GM13977 (cell line): ENCODE results near the gene OR4X2.
"Not testable (repeated sequence)": the region's sequence is repeated elsewhere in the genome, so short reads cannot be mapped to it uniquely, and the experiment has no call there.

Experiments used
- DNase-seq: peaks from one replicate; pipeline ENCODE4 v3.0.0; 2012; ENCODE audit warnings: low spot score
- in situ Hi-C: fragments of 300-500 bp; cut with MboI; formaldehyde crosslinking; loops from one replicate; pipeline ENCODE4 v1.12.0; 2022; ENCODE audit warnings: low sequenced_read_pairs, low pct_unique_long_range_greater_than_20kb, mixed read lengths, inconsistent platforms; ENCODE audit not compliant: unreplicated experiment
- TF ChIP-seq, protein P1 (sequence below): IDR thresholded peaks from 2 replicates; pipeline ENCODE4 v1.5.1; 2012; ENCODE audit warnings: mild to moderate bottlenecking, control low read depth; ENCODE audit not compliant: insufficient read depth; ENCODE audit errors: extremely low read depth, missing control alignments

Gene OR4X2, protein sequence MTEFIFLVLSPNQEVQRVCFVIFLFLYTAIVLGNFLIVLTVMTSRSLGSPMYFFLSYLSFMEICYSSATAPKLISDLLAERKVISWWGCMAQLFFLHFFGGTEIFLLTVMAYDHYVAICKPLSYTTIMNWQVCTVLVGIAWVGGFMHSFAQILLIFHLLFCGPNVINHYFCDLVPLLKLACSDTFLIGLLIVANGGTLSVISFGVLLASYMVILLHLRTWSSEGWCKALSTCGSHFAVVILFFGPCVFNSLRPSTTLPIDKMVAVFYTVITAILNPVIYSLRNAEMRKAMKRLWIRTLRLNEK

DNA sequence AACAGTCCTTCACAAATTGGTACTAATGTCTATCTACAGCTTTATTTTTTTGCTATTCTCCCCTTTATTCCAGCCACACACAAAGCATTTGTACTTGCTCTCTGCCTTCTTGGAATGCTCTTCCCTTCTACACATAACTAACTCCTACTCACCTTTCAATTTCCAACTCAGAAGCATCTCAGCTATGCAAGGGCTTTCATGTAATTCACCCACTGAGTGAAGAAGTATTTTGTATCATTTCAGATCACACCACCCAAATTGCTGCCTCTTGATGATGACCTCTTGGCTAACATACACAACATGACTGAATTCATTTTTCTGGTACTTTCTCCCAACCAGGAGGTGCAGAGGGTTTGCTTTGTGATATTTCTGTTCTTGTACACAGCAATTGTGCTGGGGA is at the start of gene OR4X2:
OR4X2 (plus strand) TSS at position 301 of the 400 bp plus-strand sequence; CDS start at position 301, 0 bp downstream.
- DNase-seq: no peak
- in situ Hi-C loops: no loop called here
- TF ChIP-seq, protein P1, sequence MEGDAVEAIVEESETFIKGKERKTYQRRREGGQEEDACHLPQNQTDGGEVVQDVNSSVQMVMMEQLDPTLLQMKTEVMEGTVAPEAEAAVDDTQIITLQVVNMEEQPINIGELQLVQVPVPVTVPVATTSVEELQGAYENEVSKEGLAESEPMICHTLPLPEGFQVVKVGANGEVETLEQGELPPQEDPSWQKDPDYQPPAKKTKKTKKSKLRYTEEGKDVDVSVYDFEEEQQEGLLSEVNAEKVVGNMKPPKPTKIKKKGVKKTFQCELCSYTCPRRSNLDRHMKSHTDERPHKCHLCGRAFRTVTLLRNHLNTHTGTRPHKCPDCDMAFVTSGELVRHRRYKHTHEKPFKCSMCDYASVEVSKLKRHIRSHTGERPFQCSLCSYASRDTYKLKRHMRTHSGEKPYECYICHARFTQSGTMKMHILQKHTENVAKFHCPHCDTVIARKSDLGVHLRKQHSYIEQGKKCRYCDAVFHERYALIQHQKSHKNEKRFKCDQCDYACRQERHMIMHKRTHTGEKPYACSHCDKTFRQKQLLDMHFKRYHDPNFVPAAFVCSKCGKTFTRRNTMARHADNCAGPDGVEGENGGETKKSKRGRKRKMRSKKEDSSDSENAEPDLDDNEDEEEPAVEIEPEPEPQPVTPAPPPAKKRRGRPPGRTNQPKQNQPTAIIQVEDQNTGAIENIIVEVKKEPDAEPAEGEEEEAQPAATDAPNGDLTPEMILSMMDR: no peak

DNA sequence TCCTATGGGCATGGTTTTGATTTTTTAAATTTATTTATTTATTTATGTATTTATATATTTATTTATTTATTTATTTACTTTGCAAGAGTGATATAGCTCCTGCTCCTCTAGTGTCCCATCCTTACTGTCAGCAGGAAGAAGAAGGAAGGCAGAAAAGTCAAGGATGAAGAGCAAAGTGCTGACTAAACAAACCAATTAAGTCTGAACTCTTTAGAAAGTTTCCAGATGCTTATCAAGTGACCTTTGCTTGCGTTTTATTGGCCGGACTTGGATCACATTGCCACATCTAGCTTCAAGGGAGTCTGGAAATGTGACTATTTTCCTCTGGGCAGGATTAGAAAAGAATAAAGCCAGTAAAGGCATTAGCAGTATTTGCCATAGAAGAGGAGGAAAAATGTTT is 37.0 kb upstream of the OR4X2 start:
- in situ Hi-C loops: no loop called here
- TF ChIP-seq, protein P1: no peak
- DNase-seq: no peak

DNA sequence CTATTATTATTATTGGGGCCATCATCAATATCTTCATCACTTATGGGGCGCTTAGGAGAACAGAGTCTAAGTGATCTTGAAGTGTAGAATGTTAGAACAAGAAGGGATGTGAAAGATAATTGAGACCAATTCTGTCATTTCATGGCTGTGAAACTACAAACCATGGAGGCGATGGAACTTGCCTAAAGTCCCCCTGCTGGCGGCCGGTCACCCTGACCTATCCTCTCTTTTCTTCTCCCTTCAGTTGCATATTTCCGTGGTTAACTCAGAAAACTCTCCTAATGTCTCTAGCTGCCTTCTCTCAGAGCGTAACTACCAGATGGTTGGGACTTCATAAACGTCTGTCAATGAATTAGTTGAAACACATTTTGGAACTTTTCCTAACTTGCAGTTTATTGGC is 34.9 kb upstream of the OR4X2 start:
- TF ChIP-seq, protein P1: no peak
- no peak for DNase-seq
- in situ Hi-C loops: no loop called here

DNA sequence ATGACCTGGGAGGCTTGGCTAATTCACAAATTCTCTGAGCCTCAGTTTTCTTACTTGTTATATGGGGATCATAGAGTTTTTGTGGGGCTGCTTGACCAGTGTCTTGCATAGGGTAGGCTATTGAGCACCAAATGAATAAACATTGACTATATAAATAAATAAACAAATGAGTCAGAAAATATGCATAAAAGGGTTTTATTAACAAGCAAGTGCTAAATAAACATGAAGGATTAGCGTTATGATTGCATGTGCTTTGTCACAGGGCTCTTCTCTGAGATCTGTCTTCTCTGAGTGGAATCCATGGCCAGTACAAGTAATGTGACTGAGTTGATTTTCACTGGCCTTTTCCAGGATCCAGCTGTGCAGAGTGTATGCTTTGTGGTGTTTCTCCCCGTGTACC is 28.4 kb upstream of the OR4X2 start, which contains the start of gene OR4B1:
OR4B1 (plus strand) TSS at position 301 of the 400 bp plus-strand sequence; CDS start at position 301, 0 bp downstream.
- DNase-seq: no peak
- in situ Hi-C loops: no loop called here
- TF ChIP-seq, protein P1: no peak

DNA sequence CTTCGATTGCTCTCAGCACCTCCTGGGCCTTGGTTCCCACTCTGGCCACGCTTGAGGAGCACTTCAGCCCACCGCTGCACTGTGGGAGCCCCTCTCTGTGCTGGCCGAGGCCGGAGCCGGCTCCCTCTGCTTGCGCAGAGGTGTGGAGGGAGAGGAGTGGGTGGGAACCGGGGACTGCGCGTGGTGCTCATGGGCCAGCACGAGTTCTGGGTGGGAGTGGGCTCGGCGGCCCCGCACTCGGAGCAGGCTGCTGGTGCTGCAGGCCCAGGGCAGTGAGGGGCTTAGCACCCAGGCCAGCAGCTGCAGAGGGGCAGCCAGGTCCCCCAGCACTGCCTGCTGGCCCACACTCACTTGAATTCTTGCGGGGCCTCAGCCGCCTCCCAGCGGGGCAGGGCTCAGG is 16.1 kb upstream of the OR4X2 start:
- TF ChIP-seq, protein P1: no peak
- in situ Hi-C loops: no loop called here

DNA sequence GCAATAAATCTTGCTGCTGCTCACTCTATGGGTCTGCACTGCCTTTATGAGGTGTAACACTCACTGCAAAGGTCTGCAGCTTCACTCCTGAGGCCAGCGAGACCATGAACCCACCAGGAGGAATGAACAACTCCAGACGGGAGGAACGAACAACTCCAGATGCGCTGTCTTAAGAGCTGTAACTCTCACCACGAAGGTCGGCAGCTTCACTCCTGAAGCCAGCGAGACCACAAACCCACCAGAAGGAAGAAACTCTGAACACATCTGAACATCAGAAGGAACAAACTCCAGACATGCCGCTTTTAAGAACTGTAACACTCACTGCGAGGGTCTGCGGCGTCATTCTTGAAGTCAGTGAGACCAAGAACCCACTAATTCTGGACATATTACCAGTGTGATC is 14.8 kb upstream of the OR4X2 start:
- in situ Hi-C loops, DNase-seq: not testable (repeated sequence)

More for the DNA sequence above, 16.1 kb upstream of the OR4X2 start:
- no peak for DNase-seq

DNA sequence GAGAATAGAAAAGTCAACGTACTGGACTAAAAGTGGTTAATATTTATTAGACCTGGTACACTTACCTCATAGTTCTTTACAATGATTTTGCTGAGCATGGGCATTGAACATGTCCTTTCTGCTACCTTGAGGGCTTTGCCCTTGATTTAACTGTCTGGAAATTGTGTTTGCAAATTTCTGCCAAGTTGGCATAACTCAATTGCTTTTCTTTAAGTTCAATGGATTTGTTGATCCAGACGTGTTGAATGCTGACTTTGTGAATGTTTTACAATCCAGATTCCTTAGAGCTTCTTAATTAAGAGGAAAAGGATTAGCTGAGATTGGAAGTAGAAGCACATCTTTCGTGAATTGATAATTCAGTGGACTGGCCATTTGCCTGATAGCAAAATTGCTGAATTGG is 7.2 kb upstream of the OR4X2 start:
- in situ Hi-C loops: no loop called here

More for the DNA sequence above, 7.2 kb upstream of the OR4X2 start:
- TF ChIP-seq, protein P1: no peak
- DNase-seq: no peak
